DND-41 (cell line): ENCODE data around the gene TANC2.

Source experiments
- ATAC-seq: fragments of 200-7000 bp; cut with Tn5 transposase; 3 replicates; pipeline ENCODE4 v1.9.1; 2021; ENCODE audit warnings: low read depth; ENCODE audit not compliant: insufficient read depth
- DNase-seq: peaks from one replicate; pipeline ENCODE4 v3.0.0-alpha.2; 2020
- H2AFZ ChIP-seq: 2 replicates; pipeline ENCODE4 v1.6.0; 2012; ENCODE audit warnings: low read depth, low read length
- H3K27ac ChIP-seq: 2 replicates; pipeline ENCODE4 v1.5.1; 2012; ENCODE audit warnings: low read length, inconsistent platforms
- H3K27me3 ChIP-seq: fragments of 200-600 bp; sonication (generic); 2 replicates; pipeline ENCODE4 v1.6.0; 2012; ENCODE audit warnings: low read length, mild to moderate bottlenecking, inconsistent platforms; ENCODE audit not compliant: insufficient read depth, poor library complexity
- H3K36me3 ChIP-seq: 2 replicates; pipeline ENCODE4 v1.5.1; 2012; ENCODE audit warnings: low read length, inconsistent platforms; ENCODE audit not compliant: insufficient read depth
- H3K4me1 ChIP-seq: 2 replicates; pipeline ENCODE4 v1.5.1; 2012; ENCODE audit warnings: mild to moderate bottlenecking, low read length; ENCODE audit not compliant: insufficient read depth
- H3K4me2 ChIP-seq: 2 replicates; pipeline ENCODE4 v1.6.0; 2012; ENCODE audit warnings: mild to moderate bottlenecking, moderate library complexity, low read length, inconsistent platforms; ENCODE audit not compliant: insufficient read depth
- H3K4me3 ChIP-seq, 2 experiments: fragments of 200-600 bp in 1 of 2; shearing (Covaris generic) in 1 of 2; 2 replicates each; pipeline ENCODE4 v1.5.1; 2012 to 2016; ENCODE audit warnings: inconsistent platforms in 2 of 2, low read length in 2 of 2, mild to moderate bottlenecking in 2 of 2, low read depth in 1 of 2, moderate library complexity in 1 of 2
- H3K79me2 ChIP-seq: 2 replicates; pipeline ENCODE4 v1.6.0; 2012; ENCODE audit warnings: low read length, inconsistent platforms; ENCODE audit not compliant: insufficient read depth
- H3K9ac ChIP-seq: 2 replicates; pipeline ENCODE4 v1.6.0; 2012; ENCODE audit warnings: low read depth, mild to moderate bottlenecking, inconsistent platforms, low read length, moderate library complexity
- H3K9me3 ChIP-seq: 2 replicates; pipeline ENCODE4 v1.5.1; 2012; ENCODE audit warnings: low read length, moderate library complexity, mild to moderate bottlenecking, inconsistent platforms; ENCODE audit not compliant: insufficient read depth, severe bottlenecking
- H4K20me1 ChIP-seq: 2 replicates; pipeline ENCODE4 v1.6.0; 2012; ENCODE audit warnings: low read length; ENCODE audit not compliant: insufficient read depth
- CTCF ChIP-seq: IDR thresholded peaks from 2 replicates; pipeline ENCODE4 v1.5.1; 2012; ENCODE audit warnings: borderline replicate concordance, low read length, moderate library complexity, mild to moderate bottlenecking; ENCODE audit not compliant: poor library complexity, severe bottlenecking; ENCODE audit errors: extremely low read depth
- EZH2 ChIP-seq: IDR thresholded peaks from 3 replicates; pipeline ENCODE4 v1.6.1; 2012; ENCODE audit warnings: borderline replicate concordance, low read depth, mild to moderate bottlenecking, moderate library complexity, low read length, inconsistent platforms; ENCODE audit not compliant: severe bottlenecking

TANC2 gene

GRCh38 chr17:62965686-62966425 is at the start of gene TANC2:
TSS of gene TANC2 (plus strand) at chr17:62966235. CDS start at chr17:63009560, 43,325 bp downstream.
- no peaks in the 10 kb centered on the region for H3K9me3 ChIP-seq
- peak; percentile 74 for ATAC-seq
- peak within 1 kb of the TSS; percentile 41 for H3K27ac ChIP-seq
- no peaks in the 10 kb centered on the region for H3K36me3 ChIP-seq
- 0 out of 2 replicates have a peak, but pooled peaks cover 2% of the 10 kb centered on the region for H3K79me2 ChIP-seq
- peak within 1 kb of the TSS; percentile 78 for H3K9ac ChIP-seq
- DNase-seq, result peak; percentile 79
- peak within 1 kb of the TSS; percentile 20 to 67; a peak in 3 of 4 replicates for H3K4me3 ChIP-seq
- peaks cover 15% of the 10 kb centered on the region for H3K27me3 ChIP-seq
- TF ChIP-seq CTCF (peak; percentile 17), EZH2 (no peak)
- H2AFZ ChIP-seq, result peak within 1 kb of the TSS; percentile 91
- H3K4me2 ChIP-seq, result peak within 1 kb of the TSS; percentile 85
- peaks cover 36% of the 10 kb centered on the region for H3K4me1 ChIP-seq
- no peaks in the 10 kb centered on the region for H4K20me1 ChIP-seq

GRCh38 chr17:62916684-62917571 is 49.1 kb upstream of the TANC2 start:
- no peaks in the 10 kb centered on the region for H3K4me1 ChIP-seq
- no peak overlapping the region for H2AFZ ChIP-seq
- H3K4me3 ChIP-seq, result no peak overlapping the region
- TF ChIP-seq CTCF (no peak), EZH2 (no peak)
- H3K27me3 ChIP-seq, result peaks cover 8% of the 10 kb centered on the region
- H3K79me2 ChIP-seq, result no peaks in the 10 kb centered on the region
- DNase-seq (no peak), ATAC-seq (no peak)
- no peaks in the 10 kb centered on the region for H3K36me3 ChIP-seq
- H3K4me2 ChIP-seq, result no peak overlapping the region
- no peak overlapping the region for H3K27ac ChIP-seq
- H4K20me1 ChIP-seq, result no peaks in the 10 kb centered on the region
- no peaks in the 10 kb centered on the region for H3K9me3 ChIP-seq
- H3K9ac ChIP-seq, result no peak overlapping the region

GRCh38 chr17:62919388-62919787 is 46.6 kb upstream of the TANC2 start:
- Histone ChIP-seq H3K9me3 (no peaks in the 10 kb centered on the region), H3K79me2 (no peaks in the 10 kb centered on the region), H3K4me1 (no peaks in the 10 kb centered on the region), H4K20me1 (no peaks in the 10 kb centered on the region), H3K27ac (no peak overlapping the region), H3K36me3 (no peaks in the 10 kb centered on the region), H2AFZ (no peak overlapping the region), H3K27me3 (peaks cover 3% of the 10 kb centered on the region), H3K4me3 (no peak overlapping the region), H3K9ac (no peak overlapping the region), H3K4me2 (no peak overlapping the region)
- no peak for DNase-seq
- TF ChIP-seq EZH2 (no peak), CTCF (no peak)
- ATAC-seq, result no peak
